HG02840 (cell line): ENCODE measurements around the gene UBE2G2.

Experiments
- ATAC-seq: cut with Tn5 transposase; IDR thresholded peaks from one replicate; pipeline ENCODE4 v1.9.1; 2021; ENCODE audit warnings: mild to moderate bottlenecking, moderate library complexity, moderate number of reproducible peaks; ENCODE audit not compliant: unreplicated experiment, low FRiP score

Gene UBE2G2

GRCh38 chr21:44792702-44793591, 8.7 kb downstream of the UBE2G2 start:
- no peak for ATAC-seq

GRCh38 chr21:44791993-44792392, 9.6 kb downstream of the UBE2G2 start:
- ATAC-seq, result no peak

GRCh38 chr21:44791246-44791645, 10.4 kb downstream of the UBE2G2 start:
- ATAC-seq, result no peak

- ATAC-seq, result no peak
Observed at GRCh38 chr21:44790368-44790767, 11.3 kb downstream of the UBE2G2 start.

GRCh38 chr21:44789880-44790279, 11.7 kb downstream of the UBE2G2 start:
- ATAC-seq, result no peak

GRCh38 chr21:44785620-44786335, 15.8 kb downstream of the UBE2G2 start:
- no peak for ATAC-seq

GRCh38 chr21:44784810-44785209, 16.8 kb downstream of the UBE2G2 start:
- no peak for ATAC-seq

- no peak for ATAC-seq
Observed at GRCh38 chr21:44783020-44783696, 18.5 kb downstream of the UBE2G2 start.

GRCh38 chr21:44780767-44781459, 20.7 kb downstream of the UBE2G2 start:
- no peak for ATAC-seq

GRCh38 chr21:44780137-44780502, 21.5 kb downstream of the UBE2G2 start:
- no peak for ATAC-seq

GRCh38 chr21:44779417-44780136, 22.0 kb downstream of the UBE2G2 start:
- no peak for ATAC-seq

GRCh38 chr21:44778983-44779382, 22.6 kb downstream of the UBE2G2 start:
- ATAC-seq, result no peak

- no peak for ATAC-seq
Observed at GRCh38 chr21:44778499-44778911, 23.1 kb downstream of the UBE2G2 start.

GRCh38 chr21:44778094-44778493, 23.5 kb downstream of the UBE2G2 start:
- ATAC-seq, result no peak

- no peak for ATAC-seq
Observed at GRCh38 chr21:44774972-44775371, 26.6 kb downstream of the UBE2G2 start.

- no peak for ATAC-seq
Observed at GRCh38 chr21:44773291-44773932, 28.2 kb downstream of the UBE2G2 start.

GRCh38 chr21:44771896-44772525, 29.6 kb downstream of the UBE2G2 start:
- no peak for ATAC-seq

- ATAC-seq, result no peak
Observed at GRCh38 chr21:44767834-44768831, 33.5 kb downstream of the UBE2G2 start.
